Esophagus squamous epithelium (tissue), 5 donors: Measurements from ENCODE around the gene DRD3. TPM values are rescaled to one million over a fixed set of nuclear protein-coding genes. Genes with fewer than 3 reads are reported as not detected.

Experiments used
- DNase-seq: peaks from one replicate; lab custom pipeline; 2025; lab: John Stamatoyannopoulos, UW
- H3K27ac ChIP-seq, 4 donors: fragments of 200-600 bp; sonication (generic); one replicate each; pipeline ENCODE4 v1.5.1; 2016 to 2019; ENCODE audit warnings: mild to moderate bottlenecking in 1 of 4
- H3K27me3 ChIP-seq, 4 donors: fragments of 200-600 bp; sonication (generic); 1 replicate in 3 of 4; 2 replicates in 1 of 4; pipeline versions ENCODE4 v1.5.1 to v1.6.0; 2017 to 2021; ENCODE audit warnings: antibody characterized with exemption in 1 of 4
- H3K36me3 ChIP-seq, 3 donors: fragments of 200-600 bp; sonication (generic); one replicate each; pipeline ENCODE4 v1.5.1; 2016 to 2019
- H3K4me1 ChIP-seq, 3 donors: fragments of 200-600 bp; sonication (generic); one replicate each; pipeline ENCODE4 v1.5.1; 2017 to 2019
- H3K4me3 ChIP-seq, 4 donors: fragments of 200-600 bp; sonication (generic); 1 replicate in 3 of 4; 2 replicates in 1 of 4; pipeline ENCODE4 v1.5.1; 2016 to 2019; ENCODE audit warnings: mild to moderate bottlenecking in 2 of 4, moderate library complexity in 1 of 4
- H3K9me3 ChIP-seq, 3 donors: fragments of 200-600 bp; sonication (generic); one replicate each; pipeline ENCODE4 v1.5.1; 2016 to 2019
- POLR2A ChIP-seq, 4 donors: fragments of 450-650 bp; IDR thresholded peaks; one replicate each; pipeline ENCODE4 v1.6.1; 2017; ENCODE audit warnings: antibody characterized with exemption in 4 of 4, mild to moderate bottlenecking in 4 of 4, moderate library complexity in 3 of 4
- WGBS, 2 donors: methylation state at CpG; one replicate each; pipeline ENCODE4 v1.1.5; 2018; 5-methylcytosine and 5-hydroxymethylcytosine counted together
- intact Hi-C: fragments of 100-400 bp; cut with DNase I; formaldehyde crosslinking; loops from one replicate; pipeline ENCODE4 v1.15.0; 2022
- total RNA-seq, 4 donors: library from RNA; depleted of rRNA; stranded (reverse); fragments of >200 nt; gene quantifications; one replicate each; pipeline ENCODE4 v1.1.0, GENCODE V29; 2016
- TF ChIP-seq, protein P1 (sequence below), 6 experiments: fragments of 450-650 bp in 4 of 6; fragments of 200-600 bp in 2 of 6; sonication (generic) in 2 of 6; IDR thresholded peaks; one replicate each; pipeline ENCODE4 v1.5.1; 2016 to 2019; ENCODE audit warnings: antibody characterized with exemption in 6 of 6, mild to moderate bottlenecking in 4 of 6, moderate library complexity in 4 of 6
- donor health status: DM: yes; HTN: yes; CAD: no.

Gene DRD3
- total RNA-seq, 4 donors from 2014 or later = not detected

DNA sequence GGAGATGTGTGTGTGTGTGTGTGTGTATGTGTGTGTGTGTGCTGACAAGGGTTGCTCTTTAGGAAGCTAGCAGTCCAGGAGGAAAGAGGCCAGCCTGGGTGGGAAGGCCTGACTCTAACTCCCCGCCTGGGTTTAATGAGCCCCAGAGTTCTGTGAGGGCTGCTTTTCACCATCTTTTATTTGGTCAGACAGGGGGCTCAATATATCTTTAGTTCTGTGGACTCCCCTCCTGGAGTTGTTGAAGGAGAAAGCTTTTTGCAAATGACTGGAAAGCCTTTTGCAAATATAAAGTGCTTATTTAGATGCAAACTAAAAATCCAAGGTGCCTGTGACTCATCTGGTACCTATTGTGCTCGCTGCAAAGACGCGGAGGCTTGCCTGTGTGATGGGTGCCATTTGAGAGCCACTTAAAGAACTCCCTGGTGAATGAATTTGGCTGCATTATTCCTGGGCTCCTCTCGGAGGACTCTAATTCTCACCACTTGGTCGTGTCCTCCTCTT lies 24.5 kb downstream of the DRD3 start:
- peaks cover 0 to 20% (median 7%) of the 10 kb centered on the region in 3 donors for H3K4me1 ChIP-seq
- intact Hi-C loops = no loop called here
- WGBS, 2 donors = 17 to 51% methylated on average over 5 to 6 of the region's 6 CpGs
- H3K4me3 ChIP-seq = no peak overlapping the region
- peaks cover 0 to 18% (median 0%) of the 10 kb centered on the region in 4 donors for H3K27me3 ChIP-seq
- no peak for DNase-seq
- H3K9me3 ChIP-seq = no peaks in the 10 kb centered on the region
- no peaks in the 10 kb centered on the region for H3K36me3 ChIP-seq
- H3K27ac ChIP-seq = no peak overlapping the region
- no peak for TF ChIP-seq POLR2A (IDR thresholded peaks at IDR 0.05)
- TF ChIP-seq, protein P1, sequence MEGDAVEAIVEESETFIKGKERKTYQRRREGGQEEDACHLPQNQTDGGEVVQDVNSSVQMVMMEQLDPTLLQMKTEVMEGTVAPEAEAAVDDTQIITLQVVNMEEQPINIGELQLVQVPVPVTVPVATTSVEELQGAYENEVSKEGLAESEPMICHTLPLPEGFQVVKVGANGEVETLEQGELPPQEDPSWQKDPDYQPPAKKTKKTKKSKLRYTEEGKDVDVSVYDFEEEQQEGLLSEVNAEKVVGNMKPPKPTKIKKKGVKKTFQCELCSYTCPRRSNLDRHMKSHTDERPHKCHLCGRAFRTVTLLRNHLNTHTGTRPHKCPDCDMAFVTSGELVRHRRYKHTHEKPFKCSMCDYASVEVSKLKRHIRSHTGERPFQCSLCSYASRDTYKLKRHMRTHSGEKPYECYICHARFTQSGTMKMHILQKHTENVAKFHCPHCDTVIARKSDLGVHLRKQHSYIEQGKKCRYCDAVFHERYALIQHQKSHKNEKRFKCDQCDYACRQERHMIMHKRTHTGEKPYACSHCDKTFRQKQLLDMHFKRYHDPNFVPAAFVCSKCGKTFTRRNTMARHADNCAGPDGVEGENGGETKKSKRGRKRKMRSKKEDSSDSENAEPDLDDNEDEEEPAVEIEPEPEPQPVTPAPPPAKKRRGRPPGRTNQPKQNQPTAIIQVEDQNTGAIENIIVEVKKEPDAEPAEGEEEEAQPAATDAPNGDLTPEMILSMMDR (IDR thresholded peaks at IDR 0.05) = no peak

DNA sequence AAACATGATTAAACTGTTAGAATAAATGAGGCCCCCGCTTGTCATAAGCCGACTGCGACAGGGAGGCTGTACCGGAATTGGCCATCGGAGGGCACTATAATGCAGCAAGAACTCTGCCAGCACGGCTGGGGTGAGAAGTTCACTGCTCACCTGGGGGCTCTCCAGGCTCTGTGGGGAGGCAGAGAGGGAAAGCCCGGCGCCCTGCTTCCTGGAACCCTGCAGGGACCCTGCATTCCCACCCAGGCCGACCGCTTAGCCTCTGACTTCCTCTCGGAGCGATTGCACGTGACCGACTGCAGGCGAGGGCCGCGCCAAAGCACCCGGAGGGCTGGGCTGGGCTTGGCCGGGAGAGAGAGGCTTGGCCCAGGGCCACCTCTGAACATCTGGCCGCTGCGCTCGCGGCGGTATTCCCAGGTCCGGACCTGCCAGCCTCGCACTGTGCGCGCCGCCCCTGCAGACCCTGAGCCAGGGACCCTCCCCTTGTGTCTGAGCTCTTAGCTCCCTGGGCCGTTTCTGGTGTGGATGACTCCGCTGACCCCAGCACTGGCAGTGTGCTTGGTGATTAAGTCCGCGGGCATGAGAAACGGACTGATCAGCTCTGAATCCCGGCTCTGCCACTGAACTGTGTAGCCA lies 26.2 kb downstream of the DRD3 start:
- peak overlapping the region in 3 of 4 donors; percentile 28 to 45 (median 39) for H3K27ac ChIP-seq
- H3K36me3 ChIP-seq = no peaks in the 10 kb centered on the region
- WGBS, 2 donors = 4 to 8% methylated on average over 13 to 18 of the region's 35 CpGs
- peaks cover 0 to 9% (median 0%) of the 10 kb centered on the region in 4 donors for H3K27me3 ChIP-seq
- peak; percentile 30 for DNase-seq
- peak overlapping the region; percentile 31 to 69 (median 48) for H3K4me3 ChIP-seq
- intact Hi-C loops = no loop called here
- TF ChIP-seq, protein P1 (IDR thresholded peaks at IDR 0.05) = peak; percentile 72 to 87 (median 84)
- TF ChIP-seq POLR2A (IDR thresholded peaks at IDR 0.05) = no peak
- no peaks in the 10 kb centered on the region for H3K9me3 ChIP-seq
- peaks cover 0 to 20% (median 7%) of the 10 kb centered on the region in 3 donors for H3K4me1 ChIP-seq

DNA sequence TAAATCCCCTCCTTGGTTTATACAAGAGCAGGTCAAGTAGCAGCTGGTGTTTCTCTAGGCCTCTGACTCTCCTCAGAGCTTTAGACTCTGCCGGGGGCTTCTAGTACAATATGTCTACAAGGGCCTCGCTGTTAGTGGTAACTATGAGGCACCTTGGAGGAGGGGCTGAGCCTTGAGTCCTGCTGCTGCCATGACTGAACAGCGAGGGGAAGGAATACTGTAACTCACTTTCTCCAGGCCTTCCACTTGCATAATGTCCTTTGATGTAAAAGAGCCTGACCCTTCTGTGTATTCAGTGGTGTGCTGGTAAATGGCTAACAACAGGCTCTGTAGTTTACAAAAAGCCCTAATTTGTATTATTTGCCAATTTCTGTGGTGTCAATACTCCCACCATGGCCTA lies 27.8 kb downstream of the DRD3 start:
- Histone ChIP-seq H3K4me3 (no peak overlapping the region), H3K27ac (no peak overlapping the region), H3K4me1 (peaks cover 0 to 20% (median 7%) of the 10 kb centered on the region in 3 donors), H3K27me3 (peaks cover 0 to 8% (median 0%) of the 10 kb centered on the region in 4 donors), H3K9me3 (no peaks in the 10 kb centered on the region), H3K36me3 (no peaks in the 10 kb centered on the region)
- TF ChIP-seq POLR2A (IDR thresholded peaks at IDR 0.05) = no peak
- TF ChIP-seq, protein P1 (IDR thresholded peaks at IDR 0.05) = no peak
- intact Hi-C loops = no loop called here
- 82 to 94% methylated on average over 2 to 3 of the region's 3 CpGs for WGBS, 2 donors
- no peak for DNase-seq

DNA sequence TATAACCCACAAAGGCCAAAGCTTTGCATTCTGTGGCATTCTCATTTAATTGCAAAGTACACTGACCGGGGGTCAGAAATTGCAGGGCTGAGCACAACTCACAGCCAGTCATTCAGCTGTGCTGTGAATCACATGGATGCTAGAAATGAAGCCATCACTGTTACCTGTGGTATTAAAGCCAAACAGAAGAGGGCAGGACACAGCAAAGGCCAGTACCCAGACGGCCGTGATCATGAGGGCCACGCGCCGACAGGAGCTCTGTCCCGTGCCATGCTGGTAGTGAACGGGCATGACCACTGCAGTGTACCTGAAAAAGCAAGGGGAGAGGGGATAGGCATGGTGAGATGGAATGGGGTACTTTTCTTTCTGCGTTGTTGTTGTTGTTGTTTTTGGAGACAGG lies 31.6 kb downstream of the DRD3 start:
- H3K9me3 ChIP-seq = no peaks in the 10 kb centered on the region
- WGBS, 2 donors = 82 to 88% methylated on average over 8 to 9 of the region's 9 CpGs
- no peak for DNase-seq
- intact Hi-C loops = no loop called here
- H3K27me3 ChIP-seq = no peaks in the 10 kb centered on the region
- H3K36me3 ChIP-seq = no peaks in the 10 kb centered on the region
- H3K4me3 ChIP-seq = no peak overlapping the region
- no peak overlapping the region for H3K27ac ChIP-seq
- TF ChIP-seq, protein P1 (IDR thresholded peaks at IDR 0.05) = no peak
- H3K4me1 ChIP-seq = peaks cover 0 to 17% (median 2%) of the 10 kb centered on the region in 3 donors

DNA sequence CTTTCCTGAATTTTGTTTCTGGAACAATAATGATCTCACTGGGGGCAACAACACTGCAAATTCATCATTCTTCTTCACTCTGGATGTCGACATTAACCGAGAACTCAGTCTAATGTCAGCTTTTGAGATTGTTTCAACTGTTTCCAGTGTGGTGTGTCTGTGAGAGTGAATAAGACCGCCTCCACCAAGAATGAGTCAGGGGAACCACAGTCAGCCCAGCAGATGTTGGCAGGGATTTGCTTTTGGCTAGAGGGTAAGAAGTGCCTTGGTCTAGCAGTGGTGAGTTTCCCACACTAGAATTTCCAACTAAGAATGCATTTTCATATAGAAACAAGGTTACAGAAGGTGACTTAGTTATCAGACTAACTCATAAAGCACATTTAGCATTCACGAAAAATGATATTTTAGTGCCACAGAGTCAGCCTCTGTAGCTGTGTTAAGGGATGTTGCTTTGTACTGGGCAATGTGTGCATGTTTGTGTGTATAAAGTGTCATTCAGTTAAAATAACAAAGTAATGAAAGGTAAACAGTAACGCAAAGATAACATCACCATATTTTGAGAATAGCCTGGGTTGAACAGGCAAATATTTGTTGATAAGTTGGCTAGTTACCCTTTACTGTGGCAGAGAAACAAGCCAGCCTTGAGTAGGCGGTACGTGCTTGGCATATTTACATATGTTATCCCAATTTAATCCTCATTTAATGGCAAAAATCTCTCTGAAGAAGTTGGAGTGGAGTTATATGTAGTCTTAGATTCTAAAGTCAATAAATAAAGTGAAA lies 33.8 kb downstream of the DRD3 start:
- no peaks in the 10 kb centered on the region for H3K36me3 ChIP-seq
- no peaks in the 10 kb centered on the region for H3K9me3 ChIP-seq
- no peak overlapping the region for H3K27ac ChIP-seq
- intact Hi-C loops = no loop called here
- TF ChIP-seq, protein P1 (IDR thresholded peaks at IDR 0.05) = no peak
- no peak for TF ChIP-seq POLR2A (IDR thresholded peaks at IDR 0.05)
- H3K4me1 ChIP-seq = peaks cover 0 to 13% (median 0%) of the 10 kb centered on the region in 3 donors
- WGBS, 2 donors = 28 to 37% methylated on average over 7 of the region's 7 CpGs
- no peak for DNase-seq
- H3K27me3 ChIP-seq = no peaks in the 10 kb centered on the region
- no peak overlapping the region for H3K4me3 ChIP-seq
